SK-N-SH (cell line): ENCODE data around the gene S1PR3.

Experiments used
- CTCF ChIP-seq: fragments of 200-600 bp; sonication (generic); IDR thresholded peaks from 2 replicates; pipeline ENCODE4 v1.6.1; 2017; ENCODE audit warnings: antibody characterized with exemption, mild to moderate bottlenecking, moderate library complexity
- GABPA ChIP-seq: IDR thresholded peaks from 2 replicates; pipeline ENCODE4 v1.4.0; 2012; ENCODE audit warnings: low read depth, mild to moderate bottlenecking
- MAX ChIP-seq: IDR thresholded peaks from 2 replicates; pipeline ENCODE4 v1.4.0; 2012; ENCODE audit warnings: low read depth
- POLR2AphosphoS5 ChIP-seq: IDR thresholded peaks from 2 replicates; pipeline ENCODE4 v1.6.1; 2012; ENCODE audit warnings: low read depth, low read length
- RAD21 ChIP-seq: IDR thresholded peaks from 2 replicates; pipeline ENCODE4 v1.6.1; 2012; ENCODE audit warnings: mild to moderate bottlenecking, low read length
- REST ChIP-seq: IDR thresholded peaks from 2 replicates; pipeline ENCODE4 v1.6.1; 2012; ENCODE audit warnings: mild to moderate bottlenecking, low read depth, low read length, moderate library complexity
- RXRA ChIP-seq: IDR thresholded peaks from 2 replicates; pipeline ENCODE4 v1.4.0; 2012; ENCODE audit warnings: low read depth, mild to moderate bottlenecking, borderline replicate concordance
- USF1 ChIP-seq: IDR thresholded peaks from 2 replicates; pipeline ENCODE4 v1.4.0; 2012; ENCODE audit warnings: low read depth, borderline replicate concordance
- YY1 ChIP-seq: IDR thresholded peaks from 2 replicates; pipeline ENCODE4 v1.4.0; 2012; ENCODE audit warnings: low read depth, mild to moderate bottlenecking

GRCh38 chr9:88979021-88979420 is 12.2 kb upstream of the S1PR3 start:
- TF ChIP-seq REST = no peak
- no peak for TF ChIP-seq POLR2AphosphoS5
- no peak for TF ChIP-seq RAD21
- TF ChIP-seq YY1 = no peak
- TF ChIP-seq USF1 = no peak
- no peak for TF ChIP-seq GABPA
- no peak for TF ChIP-seq MAX
- TF ChIP-seq CTCF = no peak
- no peak for TF ChIP-seq RXRA
